H1 (cell line): ENCODE data around the gene USP38. TPM values are rescaled to one million over a fixed set of nuclear protein-coding genes. Genes with fewer than 3 reads are reported as not detected.
A peak's percentile ranks its signal among the peaks of the same experiment; 100 is the strongest.

Experiments used
- CTCF ChIA-PET: fragments of 300-600 bp; sonication (Branson Sonifier 250); formaldehyde crosslinking; loops from one replicate; lab custom pipeline; 2021; ENCODE audit not compliant: partially characterized antibody; lab: Charles Lee
- POLR2A ChIA-PET: fragments of 300-600 bp; sonication (Branson Sonifier 250); formaldehyde crosslinking; loops from one replicate; lab custom pipeline; 2021; ENCODE audit warnings: inconsistent platforms; ENCODE audit not compliant: partially characterized antibody; lab: Charles Lee
- DNase-seq, 2 experiments: peaks; one replicate each; pipeline versions ENCODE4 v3.0.0 to v3.0.0-alpha.2; 2010 to 2022; ENCODE audit warnings: low spot score in 2 of 2, low read depth in 1 of 2, mixed read lengths in 1 of 2
- FAIRE-seq: peaks from 2 replicates; lab custom pipeline; 2011; peaks lifted over from hg19 to GRCh38; lab: Jason Lieb, UNC
- H2AFZ ChIP-seq: 2 replicates; pipeline ENCODE4 v1.8.1; 2012; ENCODE audit warnings: low read length, inconsistent platforms
- H2AK5ac ChIP-seq: 2 replicates; pipeline ENCODE4 v1.6.1; 2013; ENCODE audit warnings: low read depth, low read length
- H2BK120ac ChIP-seq: replicated peaks from 2 replicates; pipeline ENCODE3; 2013; ENCODE audit warnings: low read depth, low read length, inconsistent platforms
- H2BK12ac ChIP-seq: 2 replicates; pipeline ENCODE4 v1.6.1; 2013; ENCODE audit warnings: low read depth, low read length
- H2BK15ac ChIP-seq: 2 replicates; pipeline ENCODE4 v1.6.1; 2013; ENCODE audit warnings: low read length
- H2BK20ac ChIP-seq: 2 replicates; pipeline ENCODE4 v1.6.1; 2013; ENCODE audit warnings: low read length
- H2BK5ac ChIP-seq: 2 replicates; pipeline ENCODE4 v1.6.1; 2013; ENCODE audit warnings: low read depth, low read length
- H3K14ac ChIP-seq: 2 replicates; pipeline ENCODE4 v1.6.1; 2013; ENCODE audit warnings: inconsistent platforms; ENCODE audit not compliant: insufficient read length
- H3K18ac ChIP-seq: 2 replicates; pipeline ENCODE4 v1.6.1; 2013; ENCODE audit warnings: low read length; ENCODE audit errors: extremely low read depth
- H3K23ac ChIP-seq: 2 replicates; pipeline ENCODE4 v1.6.1; 2013; ENCODE audit warnings: inconsistent platforms; ENCODE audit not compliant: insufficient read length
- H3K23me2 ChIP-seq: 2 replicates; pipeline ENCODE4 v1.6.1; 2013; ENCODE audit warnings: low read depth, low read length
- H3K27ac ChIP-seq: 2 replicates; pipeline ENCODE4 v1.6.1; 2011; ENCODE audit warnings: low read depth, low read length, inconsistent platforms
- H3K27me3 ChIP-seq, 4 experiments: replicated peaks in 1 of 4; 1 replicate in 1 of 4; 2 replicates in 3 of 4; pipeline versions ENCODE4 v1.6.1 to v1.8.1; 2011 to 2013; ENCODE audit warnings: low read length in 3 of 4, mild to moderate bottlenecking in 3 of 4, inconsistent platforms in 2 of 4, mixed read lengths in 2 of 4, moderate library complexity in 1 of 4; ENCODE audit not compliant: control insufficient read depth in 3 of 4, insufficient read depth in 3 of 4; ENCODE audit errors: extremely low read depth in 1 of 4
- H3K36me3 ChIP-seq, 4 experiments: 2 replicates each; pipeline versions ENCODE4 v1.6.1 to v1.8.1; 2011 to 2013; ENCODE audit warnings: mild to moderate bottlenecking in 4 of 4, low read length in 3 of 4, moderate library complexity in 2 of 4, control low read depth in 1 of 4, inconsistent platforms in 1 of 4; ENCODE audit not compliant: insufficient read depth in 4 of 4, control insufficient read depth in 2 of 4
- H3K4ac ChIP-seq: replicated peaks from 2 replicates; pipeline ENCODE3; 2013; ENCODE audit warnings: low read length, low read depth, mixed read lengths, inconsistent platforms; ENCODE audit not compliant: insufficient read length
- H3K4me1 ChIP-seq, 4 experiments: replicated peaks in 1 of 4; 1 replicate in 1 of 4; 2 replicates in 3 of 4; pipeline versions ENCODE4 v1.6.1 to v1.8.1; 2011 to 2013; ENCODE audit warnings: low read length in 3 of 4, inconsistent platforms in 2 of 4, mixed read lengths in 1 of 4; ENCODE audit not compliant: insufficient read depth in 4 of 4, control insufficient read depth in 3 of 4
- H3K4me2 ChIP-seq, 2 experiments: 2 replicates each; pipeline versions ENCODE4 v1.6.1 to v1.8.1; 2011 to 2013; ENCODE audit warnings: low read depth in 2 of 2, low read length in 2 of 2, control low read depth in 1 of 2, inconsistent platforms in 1 of 2, mild to moderate bottlenecking in 1 of 2; ENCODE audit not compliant: insufficient read depth in 1 of 2
- H3K4me3 ChIP-seq, 4 experiments: fragments of 200-600, 300-600 bp in 1 of 4; sonication (generic), shearing (Covaris generic), sonication (Bioruptor Twin) in 1 of 4; 2 replicates each; pipeline versions ENCODE4 v1.5.1 to v1.8.1; 2011 to 2016; ENCODE audit warnings: low read length in 4 of 4, low read depth in 3 of 4, control low read depth in 2 of 4, inconsistent platforms in 2 of 4, mild to moderate bottlenecking in 2 of 4, mixed read lengths in 1 of 4, moderate library complexity in 1 of 4; ENCODE audit not compliant: insufficient read depth in 2 of 4; ENCODE audit errors: extremely low read depth in 1 of 4
- H3K56ac ChIP-seq: replicated peaks from 2 replicates; pipeline ENCODE3; 2013; ENCODE audit warnings: low read depth, mild to moderate bottlenecking, mixed read lengths, low read length, inconsistent platforms; ENCODE audit not compliant: insufficient read length
- H3K79me1 ChIP-seq: 2 replicates; pipeline ENCODE4 v1.6.1; 2013; ENCODE audit warnings: low read depth, low read length, control low read depth
- H3K79me2 ChIP-seq, 2 experiments: 2 replicates each; pipeline versions ENCODE4 v1.6.1 to v1.8.1; 2012 to 2013; ENCODE audit warnings: low read length in 2 of 2, mild to moderate bottlenecking in 2 of 2, inconsistent platforms in 1 of 2; ENCODE audit not compliant: insufficient read depth in 2 of 2, control insufficient read depth in 1 of 2
- H3K9ac ChIP-seq, 4 experiments: replicated peaks in 1 of 4; 1 replicate in 1 of 4; 2 replicates in 3 of 4; pipeline versions ENCODE4 v1.6.1 to v1.8.1; 2011 to 2013; ENCODE audit warnings: low read depth in 3 of 4, low read length in 3 of 4, control low read depth in 2 of 4, mild to moderate bottlenecking in 2 of 4, moderate library complexity in 2 of 4, inconsistent platforms in 1 of 4; ENCODE audit errors: extremely low read depth in 1 of 4
- H3K9me3 ChIP-seq, 2 experiments: 2 replicates each; pipeline versions ENCODE4 v1.6.1 to v1.8.1; 2012 to 2013; ENCODE audit warnings: mild to moderate bottlenecking in 2 of 2, moderate library complexity in 2 of 2, control low read depth in 1 of 2, inconsistent platforms in 1 of 2, low read depth in 1 of 2, low read length in 1 of 2, mixed read lengths in 1 of 2; ENCODE audit not compliant: insufficient read depth in 2 of 2
- H4K20me1 ChIP-seq, 2 experiments: replicated peaks in 1 of 2; 2 replicates each; pipeline versions ENCODE3 to v1.8.1; 2011 to 2013; ENCODE audit warnings: inconsistent platforms in 2 of 2, low read length in 2 of 2, mild to moderate bottlenecking in 1 of 2; ENCODE audit not compliant: insufficient read depth in 2 of 2, control insufficient read depth in 1 of 2
- H4K5ac ChIP-seq: 2 replicates; pipeline ENCODE4 v1.6.1; 2013; ENCODE audit warnings: low read length, low read depth, mixed read lengths, inconsistent platforms; ENCODE audit not compliant: insufficient read length
- H4K8ac ChIP-seq: 2 replicates; pipeline ENCODE4 v1.8.0; 2013; ENCODE audit warnings: mild to moderate bottlenecking, moderate library complexity, low read length, inconsistent platforms; ENCODE audit not compliant: insufficient read depth; ENCODE audit errors: extremely low read depth
- H4K91ac ChIP-seq: replicated peaks from 2 replicates; pipeline ENCODE3; 2013; ENCODE audit warnings: low read length, mixed read lengths, inconsistent platforms; ENCODE audit not compliant: insufficient read length
- KDM4A ChIP-seq: IDR thresholded peaks from one replicate; pipeline ENCODE4 v1.7.1; 2012; ENCODE audit warnings: low read depth, mild to moderate bottlenecking, moderate library complexity, low read length, inconsistent platforms; ENCODE audit not compliant: severe bottlenecking
- WGBS, 2 experiments: shearing (Covaris generic) in 1 of 2; methylation state at CpG; one replicate each; pipeline versions ENCODE4 v1.1.6 to v1.1.7; 2013 to 2015; ENCODE audit warnings: low lambda C conversion rate in 2 of 2, mixed read lengths in 2 of 2, inconsistent platforms in 1 of 2, low coverage in 1 of 2, missing lambda C conversion rate in 1 of 2; ENCODE audit not compliant: insufficient replicate concordance in 2 of 2, insufficient coverage in 1 of 2, insufficient read length in 1 of 2; ENCODE audit errors: extremely low coverage in 1 of 2, missing lambda C conversion rate in 1 of 2; 5-methylcytosine and 5-hydroxymethylcytosine counted together
- polyA plus RNA-seq, 7 experiments: library from polyadenylated mRNA; depleted of rRNA in 3 of 7; stranded (reverse) in 5 of 7; unstranded in 2 of 7; fragments of >200 nt in 5 of 7; fragments of 200-250 nt in 2 of 7; gene quantifications; 1 replicate in 5 of 7; 2 replicates in 1 of 7; 4 replicates in 1 of 7; pipeline versions ENCODE4 v1.2.1 to v1.2.3, GENCODE V29; 2011 to 2013; ENCODE audit warnings: missing spikeins in 2 of 7, mixed read lengths in 2 of 7
- total RNA-seq: library from RNA; stranded (reverse); fragmentation: NEBNext Ultra II Directional; extraction: Animal tissue kit (Norgen Biotek cat#: 25700); gene quantifications from 2 replicates; pipeline ENCODE4 v1.2.1, GENCODE V29; 2021

USP38 gene
- total and polyA plus RNA-seq, 2 of the 8 experiments (the other 6 are each of a cell fraction or from before 2014, with no cell fraction given), result 3.2 to 10.5 TPM

GRCh38 chr4:143186212-143186611, 1.5 kb downstream of the USP38 start:
- Histone ChIP-seq H3K4me1 (peaks cover 0 to 2% (median 0%) of the 10 kb centered on the region in 4 experiments; a peak in 2 of 7 replicates), H3K79me2 (peaks cover 6 to 62% of the 10 kb centered on the region in 2 experiments; a peak in 2 of 4 replicates), H2BK5ac (no peak overlapping the region), H3K14ac (no peak overlapping the region), H3K79me1 (0 out of 2 replicates have a peak, but pooled peaks cover 6% of the 10 kb centered on the region), H3K56ac (no peak overlapping the region), H3K27ac (no peak overlapping the region), H3K4me3 (peak overlapping the region; percentile 67 to 98 (median 90)), H3K4me2 (peak overlapping the region; percentile 70 to 98), H3K36me3 (peaks cover 0 to 25% (median 0%) of the 10 kb centered on the region in 4 experiments; a peak in 2 of 8 replicates), H3K4ac (no peak overlapping the region), H2AFZ (no peak overlapping the region), H4K20me1 (peaks cover 6 to 12% of the 10 kb centered on the region in 2 experiments), H4K5ac (no peak overlapping the region), H3K18ac (no peak overlapping the region), H2AK5ac (no peak overlapping the region), H3K23ac (no peak overlapping the region), H3K9ac (no peak overlapping the region; a peak in 1 of 7 replicates), H2BK120ac (no peak overlapping the region), H3K27me3 (no peaks in the 10 kb centered on the region), H3K9me3 (no peaks in the 10 kb centered on the region), H2BK15ac (no peak overlapping the region), H4K8ac (no peak overlapping the region), H2BK20ac (no peak overlapping the region), H4K91ac (no peak overlapping the region), H2BK12ac (no peak overlapping the region), H3K23me2 (peaks cover 10% of the 10 kb centered on the region)
- POLR2A ChIA-PET, result interaction anchor here (1.1 to 1.7 kb wide), 2 partner anchors 23 to 328 kb away, joined by 4 to 5 read pairs; no protein-coding TSS in a partner anchor
- DNase-seq (no peak), FAIRE-seq (no peak)
- WGBS, 2 experiments, result 23% methylated on average over 6 of the region's 6 CpGs; no CpG with 5 or more reads in 1 of the 2 experiments
- CTCF ChIA-PET, result interaction anchor here (1.3 kb wide), 1 partner anchor 159 kb away, joined by 3 read pairs; no protein-coding TSS in a partner anchor
- TF ChIP-seq KDM4A, result no peak
